ENCODE results near the gene SSTR5. TPM values are rescaled to one million over a fixed set of nuclear protein-coding genes. Genes with fewer than 3 reads are reported as not detected.

Gene SSTR5
- total RNA-seq, 1 experiment from 2014 or later, result not detected

- Histone ChIP-seq H3K4me1 (replicated peaks; ENCODE audit: insufficient read depth) (no peaks in the 10 kb centered on the region), H3K27ac (no peak overlapping the region), H3K27me3 (ENCODE audit: insufficient read depth, low read depth) (peaks cover 59% of the 10 kb centered on the region), H4K20me1 (ENCODE audit: insufficient read depth) (no peaks in the 10 kb centered on the region), H3K79me2 (ENCODE audit: low read depth) (no peaks in the 10 kb centered on the region), H3K36me3 (ENCODE audit: low read depth) (no peaks in the 10 kb centered on the region), H2AFZ (no peak overlapping the region), H3K9me3 (ENCODE audit: insufficient read depth, low read depth) (no peaks in the 10 kb centered on the region; the same call in 1 of the 2 replicates), H3K4me2 (no peak overlapping the region), H3K4me3 (no peak overlapping the region), H3F3A (ENCODE audit: insufficient read depth, low read depth) (no peaks in the 10 kb centered on the region), H3K9me2 (ENCODE audit: insufficient read depth) (no peaks in the 10 kb centered on the region)
- DNase-seq, result no peak
- no TSS peak for BruUV-seq (replicated peaks)
- TF ChIP-seq CTCF (conservative IDR thresholded peaks at IDR 0.05) (no peak), EZH2 (IDR thresholded peaks at IDR 0.05; ENCODE audit: low read depth) (no peak)
- POLR2A ChIA-PET (ENCODE audit: unreplicated experiment), result no interaction called here
- CTCF ChIA-PET, result interaction anchor here (0.5 kb wide), 1 partner anchor 42 kb away, joined by 3 read pairs; no protein-coding TSS in a partner anchor
- intact Hi-C loops (cut with micrococcal nuclease; ENCODE audit: unreplicated experiment), result loop anchor here (5.0 kb wide), 1 partner anchor 167 kb away; no protein-coding TSS in a partner anchor
Observed at GRCh38 chr16:1059310-1059709, 13.2 kb upstream of the SSTR5 start.

GRCh38 chr16:1060416-1061340 lies 11.9 kb upstream of the SSTR5 start:
- no peaks in the 10 kb centered on the region; the same call in 1 of the 2 replicates for H3K9me3 ChIP-seq (ENCODE audit: insufficient read depth, low read depth)
- DNase-seq, result no peak
- no peak overlapping the region for H2AFZ ChIP-seq
- ChIA-PET POLR2A (ENCODE audit: unreplicated experiment) (no interaction called here), CTCF (interaction anchor here (0.6 kb wide), 1 partner anchor 267 kb away, joined by 3 read pairs; no protein-coding TSS in a partner anchor)
- no peak overlapping the region for H3K4me2 ChIP-seq
- H3K79me2 ChIP-seq (ENCODE audit: low read depth), result no peaks in the 10 kb centered on the region
- H3F3A ChIP-seq (ENCODE audit: insufficient read depth, low read depth), result no peaks in the 10 kb centered on the region
- H4K20me1 ChIP-seq (ENCODE audit: insufficient read depth), result no peaks in the 10 kb centered on the region
- no TSS peak for BruUV-seq (replicated peaks)
- no peaks in the 10 kb centered on the region for H3K9me2 ChIP-seq (ENCODE audit: insufficient read depth)
- no peak for TF ChIP-seq CTCF (conservative IDR thresholded peaks at IDR 0.05)
- TF ChIP-seq EZH2 (IDR thresholded peaks at IDR 0.05; ENCODE audit: low read depth), result no peak
- H3K36me3 ChIP-seq (ENCODE audit: low read depth), result no peaks in the 10 kb centered on the region
- H3K27me3 ChIP-seq (ENCODE audit: insufficient read depth, low read depth), result peaks cover 65% of the 10 kb centered on the region
- intact Hi-C loops (cut with micrococcal nuclease; ENCODE audit: unreplicated experiment), result no loop called here
- no peak overlapping the region for H3K4me3 ChIP-seq
- H3K4me1 ChIP-seq (replicated peaks; ENCODE audit: insufficient read depth), result no peaks in the 10 kb centered on the region
- H3K27ac ChIP-seq, result no peak overlapping the region

- CTCF ChIA-PET, result no interaction called here
Observed at GRCh38 chr16:1061769-1062505, 10.6 kb upstream of the SSTR5 start.

More at GRCh38 chr16:1061769-1062505, 10.6 kb upstream of the SSTR5 start:
- Histone ChIP-seq H3K27ac (no peak overlapping the region), H3K36me3 (ENCODE audit: low read depth) (no peaks in the 10 kb centered on the region), H2AFZ (no peak overlapping the region), H4K20me1 (ENCODE audit: insufficient read depth) (no peaks in the 10 kb centered on the region), H3K79me2 (ENCODE audit: low read depth) (no peaks in the 10 kb centered on the region), H3K4me3 (no peak overlapping the region), H3K9me2 (ENCODE audit: insufficient read depth) (no peaks in the 10 kb centered on the region), H3K4me1 (replicated peaks; ENCODE audit: insufficient read depth) (no peaks in the 10 kb centered on the region), H3K4me2 (no peak overlapping the region), H3K9me3 (ENCODE audit: insufficient read depth, low read depth) (no peaks in the 10 kb centered on the region; the same call in 1 of the 2 replicates), H3K27me3 (ENCODE audit: insufficient read depth, low read depth) (peaks cover 75% of the 10 kb centered on the region), H3F3A (ENCODE audit: insufficient read depth, low read depth) (no peaks in the 10 kb centered on the region)
- intact Hi-C loops (cut with micrococcal nuclease; ENCODE audit: unreplicated experiment), result no loop called here
- TF ChIP-seq EZH2 (IDR thresholded peaks at IDR 0.05; ENCODE audit: low read depth) (no peak), CTCF (conservative IDR thresholded peaks at IDR 0.05) (no peak)
- POLR2A ChIA-PET (ENCODE audit: unreplicated experiment), result no interaction called here
- DNase-seq, result no peak
- BruUV-seq (replicated peaks), result no TSS peak
